Activated gamma-delta T cell treated with anti-CD3 and anti-CD28 coated beads, Interleukin-2, amount 50 U/mL, for 16 hours (primary cell): ENCODE data around the gene CCNH.

Experiments used
- DNase-seq: peaks from one replicate; pipeline ENCODE4 v3.0.0-alpha.2; 2020; ENCODE audit warnings: low read depth

Gene CCNH

GRCh38 chr5:87360132-87360531 is 52.6 kb downstream of the CCNH start:
- no peak for DNase-seq

DNA sequence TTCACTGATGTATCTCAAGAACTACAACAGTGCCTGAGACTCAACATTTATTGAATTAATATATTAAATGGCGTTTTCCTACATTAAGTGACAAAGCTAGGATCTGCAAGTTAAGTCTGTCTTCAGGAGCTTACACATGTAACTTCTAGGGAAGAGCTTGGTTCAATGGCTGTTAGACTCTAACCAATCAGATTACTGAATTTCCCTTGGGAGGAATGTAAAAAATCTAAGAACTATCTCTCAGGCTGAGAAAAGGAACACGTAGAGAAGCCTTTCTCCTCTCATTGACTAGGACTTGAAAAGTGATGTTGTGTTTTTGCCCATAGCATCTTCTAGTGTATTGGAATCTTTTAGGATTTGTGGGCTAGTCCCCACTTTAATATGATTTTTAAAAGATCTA is 53.6 kb downstream of the CCNH start:
- no peak for DNase-seq

DNA sequence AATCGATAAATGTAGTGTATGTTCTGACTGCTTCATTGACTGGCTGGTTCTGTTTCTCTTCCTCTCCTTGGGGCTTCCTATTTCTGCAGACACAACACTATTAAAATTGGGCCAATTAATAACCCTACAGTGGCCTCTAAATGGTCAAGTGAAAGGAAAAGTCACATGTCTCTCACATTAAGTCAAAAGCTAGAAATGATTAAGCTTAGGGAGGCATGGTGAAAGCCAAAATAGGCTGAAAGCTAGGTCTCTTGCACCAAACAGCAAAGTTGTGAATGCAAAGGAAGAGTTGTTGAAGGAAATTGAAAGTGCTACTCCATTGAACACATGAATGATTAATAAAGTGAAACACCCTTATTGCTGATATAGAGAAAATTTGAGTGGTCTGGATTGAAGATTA is 58.2 kb downstream of the CCNH start:
- no peak for DNase-seq

GRCh38 chr5:87347841-87348240 is 64.9 kb downstream of the CCNH start:
- DNase-seq, result no peak

- no peak for DNase-seq
Observed at GRCh38 chr5:87347272-87347671, 65.5 kb downstream of the CCNH start.
